Measurements from ENCODE around the gene CTSZ.
"Not testable (repeated sequence)": the region's sequence is repeated elsewhere in the genome, so short reads cannot be mapped to it uniquely, and the experiment has no call there.

Gene CTSZ

DNA sequence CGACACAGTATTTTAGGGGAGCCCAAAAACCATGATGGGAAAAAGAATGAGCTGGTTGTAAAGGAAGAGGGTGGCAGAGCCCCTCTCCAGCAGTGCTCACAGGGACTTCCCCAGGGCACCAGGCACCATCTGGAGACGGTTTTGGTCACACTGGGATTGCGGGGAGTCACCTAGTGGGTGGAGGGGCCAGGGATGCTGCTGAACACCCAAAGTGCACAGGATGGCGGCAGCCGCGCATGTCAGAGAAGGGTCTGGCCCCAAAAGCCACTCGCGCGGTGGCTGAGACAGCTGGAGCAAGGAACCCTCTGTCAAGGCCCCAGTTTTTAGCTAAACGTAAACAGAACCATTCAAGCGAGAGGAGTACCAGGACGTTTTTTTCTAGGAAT is 10.8 kb downstream of the CTSZ start:
- no peak for DNase-seq (ENCODE audit: low spot score)

DNA sequence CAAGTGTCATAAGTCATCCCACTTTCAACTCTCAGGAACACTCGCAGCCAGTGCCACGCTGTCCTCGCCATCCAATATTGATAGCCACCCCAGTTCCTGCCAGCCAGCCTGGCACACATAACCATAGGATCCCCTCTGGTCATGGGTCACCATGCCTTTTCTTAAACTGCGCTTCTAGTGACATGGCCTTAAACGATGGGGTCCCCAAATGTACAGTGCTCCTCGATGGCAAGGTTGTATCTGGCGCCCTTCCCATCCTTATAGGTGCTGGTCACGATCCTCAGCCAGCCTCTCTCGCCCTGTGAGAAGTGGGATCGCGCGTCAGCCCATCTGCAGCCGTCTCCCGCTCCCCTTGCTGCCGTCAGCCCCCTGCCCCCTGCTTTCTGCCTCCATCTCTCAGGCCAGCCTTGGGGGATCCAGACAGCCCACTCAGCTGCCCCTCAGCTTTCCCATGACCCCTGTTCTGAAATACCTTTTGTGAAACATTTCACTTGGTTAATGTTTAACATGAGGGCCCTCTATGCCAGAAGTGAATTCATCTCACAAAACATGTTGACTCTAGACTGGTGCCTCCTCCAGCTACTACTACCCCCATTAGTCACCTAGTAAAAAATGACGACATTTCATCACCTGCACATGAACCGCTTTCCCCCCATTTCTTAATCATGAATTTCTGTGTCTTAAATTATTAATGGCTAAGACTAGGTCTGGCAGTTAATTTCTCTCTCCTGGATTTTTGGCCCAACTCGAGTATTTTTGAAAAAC is 11.4 kb downstream of the CTSZ start:
- no peak for DNase-seq (ENCODE audit: low spot score)

GRCh38 chr20:58994390-58995159 is 12.5 kb downstream of the CTSZ start:
- DNase-seq (ENCODE audit: low spot score) = no peak

GRCh38 chr20:58993332-58994248 is 13.5 kb downstream of the CTSZ start:
- no peak for DNase-seq (ENCODE audit: low spot score)

- DNase-seq (ENCODE audit: low spot score) = no peak
Measured at GRCh38 chr20:58992911-58993310, 14.1 kb downstream of the CTSZ start.

GRCh38 chr20:58991715-58992114 is 15.3 kb downstream of the CTSZ start:
- no peak for DNase-seq (ENCODE audit: low spot score)

DNA sequence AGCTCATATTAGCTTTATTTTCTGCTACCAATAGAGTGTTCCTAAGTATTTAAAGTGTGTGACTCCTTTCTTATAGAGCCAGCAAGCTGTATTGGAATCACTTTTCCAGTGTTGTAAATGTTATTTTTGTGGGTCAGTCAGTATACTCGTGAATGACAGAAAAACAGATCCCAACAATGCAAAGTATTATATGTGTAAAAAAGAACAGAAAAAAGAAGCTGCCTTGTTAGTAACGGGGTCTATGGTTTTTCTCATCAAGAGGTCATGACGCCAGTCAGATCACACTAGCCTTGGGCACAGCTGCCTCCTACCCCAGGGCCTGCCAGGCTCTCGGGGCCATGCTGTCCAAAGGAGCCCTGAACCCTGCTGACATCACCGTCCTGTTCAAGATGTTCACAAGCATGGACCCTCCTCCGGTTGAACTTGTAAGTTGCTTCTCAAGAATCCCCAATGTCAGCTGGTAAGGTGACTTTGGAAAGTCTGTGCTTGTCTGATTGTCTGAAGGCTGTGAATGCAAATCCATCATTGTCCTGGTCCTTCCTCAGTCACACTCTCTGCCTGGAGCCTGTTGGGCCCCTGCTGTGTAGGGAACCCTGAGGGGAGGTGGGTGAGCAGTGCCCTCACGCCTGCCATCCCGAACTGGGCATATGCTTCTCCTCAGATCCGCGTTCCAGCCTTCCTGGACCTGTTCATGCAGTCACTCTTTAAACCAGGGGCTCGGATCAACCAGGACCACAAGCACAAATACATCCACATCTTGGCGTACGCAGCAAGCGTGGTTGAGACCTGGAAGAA is 16.2 kb downstream of the CTSZ start:
- DNase-seq (ENCODE audit: low spot score) = no peak

DNA sequence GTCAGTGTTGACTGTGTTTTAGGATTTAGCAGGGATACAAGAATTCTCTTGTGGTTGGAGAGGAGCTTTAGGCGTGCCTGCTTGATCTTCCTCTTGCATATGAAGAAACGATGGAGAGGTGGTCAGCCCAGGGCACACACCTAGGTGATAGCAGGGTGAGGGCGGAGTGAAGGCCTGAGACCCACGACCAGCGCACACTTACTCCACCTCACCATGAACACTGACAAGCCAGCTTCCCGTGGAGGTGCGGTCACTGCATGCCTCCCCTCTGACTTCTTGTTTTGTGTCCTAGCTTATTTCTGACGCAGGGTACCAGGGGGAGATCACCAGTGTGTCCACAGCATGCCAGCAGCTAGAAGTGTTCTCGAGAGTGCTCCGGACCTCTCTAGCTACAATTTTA is 17.9 kb downstream of the CTSZ start:
- no peak for DNase-seq (ENCODE audit: low spot score)

- DNase-seq (ENCODE audit: low spot score) = no peak
Measured at GRCh38 chr20:58988565-58988882, 18.5 kb downstream of the CTSZ start.

DNA sequence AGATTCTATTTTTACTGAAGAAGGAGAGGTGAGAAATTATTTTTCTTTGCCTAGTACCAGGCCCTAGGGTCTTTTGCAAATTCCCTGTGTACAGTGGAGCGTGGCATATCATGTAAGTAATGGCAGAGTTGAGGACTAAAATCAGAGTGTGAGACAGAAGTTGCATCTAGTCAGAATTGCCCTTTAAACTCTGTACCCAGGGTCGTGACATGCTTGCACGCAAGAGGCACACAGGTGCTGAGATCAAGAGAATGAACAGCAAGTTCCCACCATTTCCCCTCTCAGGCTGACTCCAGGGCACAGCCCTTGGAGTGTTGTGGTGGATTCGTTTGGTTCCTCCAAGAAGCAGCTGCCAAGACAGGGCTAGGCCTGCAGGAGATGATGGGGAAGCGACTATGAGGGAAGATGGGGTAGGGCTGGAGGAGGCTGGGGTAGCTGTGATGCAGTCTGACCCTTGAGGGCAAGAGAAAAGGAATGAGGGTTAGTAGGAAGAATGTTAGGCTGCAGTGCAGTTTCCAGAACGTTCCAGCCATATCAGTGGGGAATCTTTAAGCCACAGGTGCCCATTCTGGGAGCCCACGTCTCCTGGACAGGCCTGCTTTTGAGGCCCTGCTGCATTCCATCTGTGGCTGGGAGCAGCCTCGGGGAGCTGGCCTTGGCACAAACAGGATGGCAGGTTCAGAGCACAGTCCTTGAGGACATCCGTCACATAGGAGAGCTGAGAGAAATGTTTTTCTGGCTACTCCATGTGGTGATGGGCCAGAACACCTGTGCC is 19.1 kb downstream of the CTSZ start:
- no peak for DNase-seq (ENCODE audit: low spot score)

GRCh38 chr20:58986968-58987517 is 20.0 kb downstream of the CTSZ start:
- DNase-seq (ENCODE audit: low spot score) = no peak

DNA sequence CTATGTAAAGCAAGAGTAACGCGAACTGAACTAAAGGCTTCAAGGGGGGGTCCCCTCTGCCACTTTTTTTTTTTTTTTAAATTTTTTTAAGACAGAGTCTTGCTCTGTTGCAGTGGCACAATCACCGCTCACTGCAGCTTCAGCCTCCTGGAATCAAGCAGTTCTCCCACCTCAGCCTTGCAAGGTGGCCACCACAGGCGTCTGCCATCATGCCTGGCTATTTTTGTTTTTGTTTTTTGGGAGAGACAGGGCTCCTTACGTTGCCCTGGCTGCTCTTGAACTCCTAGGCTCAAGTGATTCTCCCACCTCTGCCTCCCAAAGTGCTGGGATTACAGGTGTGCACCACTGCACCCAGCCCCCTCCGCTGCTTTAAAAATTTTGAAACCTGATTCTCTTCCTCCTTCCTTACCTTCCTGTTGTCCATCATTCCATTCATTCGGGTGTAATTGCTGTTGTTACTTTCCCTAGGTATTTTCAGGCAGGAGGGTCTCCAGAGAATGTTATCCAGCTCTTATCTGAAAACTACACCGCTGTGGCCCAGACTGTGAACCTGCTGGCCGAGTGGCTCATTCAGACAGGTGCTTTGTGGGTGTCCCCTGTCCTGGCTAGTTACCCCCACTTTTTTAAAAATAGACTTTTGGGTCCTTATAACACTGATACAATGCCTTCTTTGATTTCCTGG is 20.6 kb downstream of the CTSZ start:
- DNase-seq (ENCODE audit: low spot score) = no peak

DNA sequence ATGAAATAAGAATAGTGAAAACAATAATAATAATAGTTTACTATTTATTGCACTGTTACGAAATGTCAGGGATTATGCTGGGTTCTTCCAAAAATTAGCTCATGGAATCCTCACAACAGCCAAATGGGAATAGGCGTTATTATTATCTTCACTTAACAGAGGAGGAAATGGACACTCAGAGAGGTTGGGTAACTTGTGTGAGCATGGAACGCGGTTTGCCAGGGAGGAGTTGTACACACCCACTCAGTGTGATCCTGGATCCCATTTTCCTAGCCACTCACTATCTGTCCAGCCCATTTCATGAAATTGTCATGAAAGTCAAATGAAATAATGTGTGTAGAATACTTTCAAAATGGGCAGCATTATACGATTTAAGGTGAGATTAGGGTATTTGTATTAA is 21.4 kb downstream of the CTSZ start:
- no peak for DNase-seq (ENCODE audit: low spot score)

GRCh38 chr20:58984691-58985090 is 22.4 kb downstream of the CTSZ start:
- DNase-seq (ENCODE audit: low spot score) = no peak

- DNase-seq (ENCODE audit: low spot score) = not testable (repeated sequence)
Measured at GRCh38 chr20:58983115-58983468, 24.0 kb downstream of the CTSZ start.

DNA sequence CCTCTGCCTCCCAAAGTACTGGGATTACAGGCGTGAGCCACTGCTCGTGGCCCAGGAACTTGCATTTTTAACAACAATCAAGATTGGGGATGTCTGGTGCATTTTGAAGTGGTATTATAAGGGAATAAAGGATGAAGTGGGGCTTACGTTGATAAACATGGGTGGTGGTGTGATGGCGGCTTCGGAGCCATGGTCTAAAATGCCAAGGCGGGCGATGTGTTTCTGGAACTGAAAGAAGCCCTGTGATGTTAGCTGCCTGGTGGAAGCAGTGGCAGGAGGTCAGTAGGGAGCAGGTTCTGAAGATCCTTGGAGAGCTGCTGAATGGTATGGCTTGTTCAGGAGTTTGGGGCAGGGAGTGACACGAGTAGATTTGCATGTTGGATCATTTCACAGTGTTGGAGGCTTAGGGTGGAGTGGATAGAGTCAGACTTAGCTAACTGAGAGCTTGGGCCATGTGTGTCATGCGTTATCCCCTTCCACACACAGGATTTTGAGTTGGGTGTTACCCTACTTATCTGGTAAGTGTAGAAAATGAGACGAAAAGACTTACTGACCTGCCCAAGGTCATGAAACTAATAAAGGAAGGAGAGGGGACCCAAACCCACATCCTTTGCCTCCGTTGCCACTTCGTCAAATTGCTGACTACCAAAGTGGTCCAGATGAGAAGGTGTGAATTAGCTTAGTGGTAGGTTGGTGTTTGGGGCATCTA is 24.5 kb downstream of the CTSZ start:
- DNase-seq (ENCODE audit: low spot score) = no peak

GRCh38 chr20:58981628-58982364 is 25.3 kb downstream of the CTSZ start:
- no peak for DNase-seq (ENCODE audit: low spot score)

DNA sequence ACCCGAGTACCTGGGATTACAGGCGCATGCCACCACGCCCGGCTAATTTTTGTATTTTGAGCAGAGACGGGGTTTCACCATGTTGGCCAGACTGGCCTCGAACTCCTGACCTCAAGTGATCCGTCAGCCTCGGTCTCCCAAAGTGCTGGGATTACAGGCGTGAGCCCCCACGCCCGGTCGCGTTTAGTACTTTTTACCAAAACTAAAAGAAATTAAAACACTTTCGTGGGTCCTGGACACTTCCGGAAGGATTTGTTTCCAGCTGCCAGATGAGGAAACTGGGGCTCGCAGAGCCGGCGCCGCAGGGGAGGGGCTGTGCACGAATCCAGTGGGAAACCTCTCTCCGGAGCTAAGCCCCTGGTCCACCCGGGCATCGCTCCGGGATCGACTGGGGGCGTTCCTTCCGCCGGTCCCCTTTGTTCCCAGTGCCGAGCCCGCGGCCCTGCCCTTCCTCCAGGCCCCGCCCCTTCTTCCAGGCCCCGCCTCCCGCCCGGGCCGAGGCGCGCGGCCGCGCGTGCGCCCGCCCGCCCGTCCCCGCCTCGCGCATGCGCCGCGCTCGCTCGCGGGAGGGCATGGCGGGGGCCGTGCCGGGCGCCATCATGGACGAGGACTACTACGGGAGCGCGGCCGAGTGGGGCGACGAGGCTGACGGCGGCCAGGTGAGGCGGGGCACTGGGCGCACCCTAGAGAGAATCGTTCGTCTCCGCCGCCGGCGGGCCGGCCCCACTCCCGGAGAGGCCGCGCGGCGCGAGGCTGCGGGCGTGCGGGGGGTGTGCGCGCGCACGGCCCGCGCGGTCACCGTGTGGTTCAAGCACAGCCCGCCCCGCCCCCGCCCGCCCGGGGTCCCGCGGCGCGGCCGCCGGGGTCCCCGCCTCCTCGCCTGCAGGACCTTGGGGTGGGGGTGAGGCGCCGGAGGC is 26.1 kb downstream of the CTSZ start, which contains the start of gene NELFCD:
TSS of gene NELFCD (plus strand) at position 546 of the 917 bp plus-strand sequence. CDS start at position 600, 54 bp downstream.
- DNase-seq (ENCODE audit: low spot score) = peak; percentile 98
